ENCODE measurements around the gene PYROXD2. TPM values are rescaled to one million over a fixed set of nuclear protein-coding genes. Genes with fewer than 3 reads are reported as not detected.

Gene PYROXD2
- total RNA-seq, 2 experiments from 2014 or later = 0.41 to 4.3 TPM

DNA sequence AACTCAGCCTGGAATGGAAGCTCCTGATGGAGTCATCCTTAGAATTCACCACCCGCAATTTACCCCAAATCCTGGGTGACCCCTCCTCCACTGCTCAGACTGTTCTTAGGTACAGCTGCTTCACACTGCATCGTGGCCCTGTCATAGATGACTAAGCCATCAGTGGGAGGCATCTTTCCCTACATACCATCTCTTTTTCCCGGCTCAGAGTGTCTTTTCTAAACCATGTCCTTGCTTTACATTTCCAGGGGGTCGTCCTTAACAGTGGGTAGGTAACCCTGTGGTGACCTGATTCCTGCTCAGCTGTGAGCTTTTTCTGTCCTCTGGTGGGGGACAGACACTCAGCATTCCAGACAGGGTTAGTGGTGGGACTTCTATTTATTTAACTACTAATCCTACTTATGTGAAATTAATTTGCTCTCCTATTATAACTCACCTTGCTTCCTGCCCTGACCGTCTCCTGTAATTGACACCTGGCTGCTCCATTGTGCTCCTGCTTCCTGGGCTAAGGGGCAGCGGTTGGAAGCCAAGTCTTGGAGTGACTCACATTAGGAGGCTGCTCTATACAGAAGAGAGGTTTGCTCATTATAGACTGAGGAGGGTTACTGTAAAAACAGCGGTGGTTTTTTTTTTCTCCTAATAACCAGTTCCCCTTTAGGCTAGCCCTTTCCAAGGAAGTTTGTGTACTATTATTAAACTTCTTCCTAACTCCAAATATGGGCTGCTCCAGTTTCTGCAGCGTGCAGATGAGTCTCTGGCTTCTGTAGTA lies 40.6 kb downstream of the PYROXD2 start:
- intact Hi-C loops (cut with micrococcal nuclease; ENCODE audit: unreplicated experiment) = no loop called here
- ChIA-PET CTCF (ENCODE audit: unreplicated experiment) (no interaction called here), POLR2A (no interaction called here)
- no peak for TF ChIP-seq EZH2phosphoT487 (IDR thresholded peaks at IDR 0.05; ENCODE audit: borderline replicate concordance, low read depth, low read length)
- TF ChIP-seq, protein P1, sequence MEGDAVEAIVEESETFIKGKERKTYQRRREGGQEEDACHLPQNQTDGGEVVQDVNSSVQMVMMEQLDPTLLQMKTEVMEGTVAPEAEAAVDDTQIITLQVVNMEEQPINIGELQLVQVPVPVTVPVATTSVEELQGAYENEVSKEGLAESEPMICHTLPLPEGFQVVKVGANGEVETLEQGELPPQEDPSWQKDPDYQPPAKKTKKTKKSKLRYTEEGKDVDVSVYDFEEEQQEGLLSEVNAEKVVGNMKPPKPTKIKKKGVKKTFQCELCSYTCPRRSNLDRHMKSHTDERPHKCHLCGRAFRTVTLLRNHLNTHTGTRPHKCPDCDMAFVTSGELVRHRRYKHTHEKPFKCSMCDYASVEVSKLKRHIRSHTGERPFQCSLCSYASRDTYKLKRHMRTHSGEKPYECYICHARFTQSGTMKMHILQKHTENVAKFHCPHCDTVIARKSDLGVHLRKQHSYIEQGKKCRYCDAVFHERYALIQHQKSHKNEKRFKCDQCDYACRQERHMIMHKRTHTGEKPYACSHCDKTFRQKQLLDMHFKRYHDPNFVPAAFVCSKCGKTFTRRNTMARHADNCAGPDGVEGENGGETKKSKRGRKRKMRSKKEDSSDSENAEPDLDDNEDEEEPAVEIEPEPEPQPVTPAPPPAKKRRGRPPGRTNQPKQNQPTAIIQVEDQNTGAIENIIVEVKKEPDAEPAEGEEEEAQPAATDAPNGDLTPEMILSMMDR (conservative IDR thresholded peaks at IDR 0.05; ENCODE audit: low read length) = no peak
- Histone ChIP-seq H3K36me3 (ENCODE audit: insufficient read depth, low read length) (no peaks in the 10 kb centered on the region), H3K27ac (ENCODE audit: low read depth, low read length, poor library complexity, severe bottlenecking) (no peak overlapping the region), H3K9me2 (ENCODE audit: insufficient read depth, low read length) (no peaks in the 10 kb centered on the region), H3K4me2 (ENCODE audit: low read length) (no peak overlapping the region), H3K4me3 (ENCODE audit: low read depth, low read length, poor library complexity, severe bottlenecking) (no peak overlapping the region), H3K4me1 (ENCODE audit: insufficient read depth, low read length, poor library complexity, severe bottlenecking) (no peaks in the 10 kb centered on the region), H3K9me3 (ENCODE audit: low read length) (no peaks in the 10 kb centered on the region), H4K20me1 (ENCODE audit: insufficient read depth, low read length) (no peaks in the 10 kb centered on the region), H2AFZ (ENCODE audit: low read length) (no peak overlapping the region), H3K79me2 (ENCODE audit: insufficient read depth, low read depth, low read length) (no peaks in the 10 kb centered on the region)
- no peak for DNase-seq (ENCODE audit: low spot score)
- BruUV-seq (replicated peaks) = no TSS peak

DNA sequence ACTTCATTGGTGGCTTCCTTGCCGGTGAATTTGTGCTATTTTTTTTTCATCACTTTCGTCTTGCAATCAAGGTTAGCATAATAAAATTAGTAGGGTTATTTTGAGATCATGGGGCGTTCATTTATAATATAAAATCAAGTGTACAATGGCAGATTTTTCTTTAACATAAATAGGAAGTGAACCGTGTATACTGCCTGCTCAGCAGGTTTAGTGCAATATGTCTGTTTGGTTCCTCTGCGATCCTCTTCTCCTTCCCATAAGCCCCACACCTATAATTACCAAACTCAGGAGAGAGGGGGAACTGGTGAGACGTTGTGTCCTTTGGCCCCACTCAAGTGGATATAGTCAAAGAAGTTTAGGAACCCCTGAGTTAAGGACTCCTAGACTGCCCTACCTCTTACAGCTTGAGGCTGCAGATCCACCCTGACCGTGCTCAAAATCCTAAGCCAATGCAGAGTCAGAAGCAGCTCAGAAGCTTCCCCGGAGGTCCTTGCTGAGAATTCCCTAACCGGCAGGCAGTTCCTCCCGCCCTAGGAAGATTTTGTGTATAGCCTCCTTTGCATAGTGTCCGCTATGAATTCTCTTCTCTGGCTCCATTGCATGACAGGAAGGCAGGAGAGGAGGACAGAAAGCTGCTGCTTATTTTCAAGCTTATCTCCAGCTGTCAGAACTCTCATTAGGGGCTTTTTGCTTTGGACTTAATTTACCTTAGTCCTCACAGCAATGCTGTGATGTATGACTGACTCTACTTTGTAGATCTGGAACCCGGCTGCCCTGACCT lies 41.5 kb downstream of the PYROXD2 start:
- no peak for DNase-seq (ENCODE audit: low spot score)
- no peaks in the 10 kb centered on the region for H3K79me2 ChIP-seq (ENCODE audit: insufficient read depth, low read depth, low read length)
- ChIA-PET CTCF (ENCODE audit: unreplicated experiment) (no interaction called here), POLR2A (no interaction called here)
- TF ChIP-seq EZH2phosphoT487 (IDR thresholded peaks at IDR 0.05; ENCODE audit: borderline replicate concordance, low read depth, low read length) = no peak
- no peaks in the 10 kb centered on the region for H3K36me3 ChIP-seq (ENCODE audit: insufficient read depth, low read length)
- no peak overlapping the region for H2AFZ ChIP-seq (ENCODE audit: low read length)
- no TSS peak for BruUV-seq (replicated peaks)
- H3K9me2 ChIP-seq (ENCODE audit: insufficient read depth, low read length) = no peaks in the 10 kb centered on the region
- no peak overlapping the region for H3K4me2 ChIP-seq (ENCODE audit: low read length)
- H3K4me3 ChIP-seq (ENCODE audit: low read depth, low read length, poor library complexity, severe bottlenecking) = no peak overlapping the region
- H3K4me1 ChIP-seq (ENCODE audit: insufficient read depth, low read length, poor library complexity, severe bottlenecking) = no peaks in the 10 kb centered on the region
- H3K9me3 ChIP-seq (ENCODE audit: low read length) = no peaks in the 10 kb centered on the region
- H4K20me1 ChIP-seq (ENCODE audit: insufficient read depth, low read length) = no peaks in the 10 kb centered on the region
- intact Hi-C loops (cut with micrococcal nuclease; ENCODE audit: unreplicated experiment) = no loop called here
- no peak overlapping the region for H3K27ac ChIP-seq (ENCODE audit: low read depth, low read length, poor library complexity, severe bottlenecking)

GRCh38 chr10:98370831-98371820 lies 43.9 kb downstream of the PYROXD2 start:
- Histone ChIP-seq H3K4me1 (ENCODE audit: insufficient read depth, low read length, poor library complexity, severe bottlenecking) (no peaks in the 10 kb centered on the region), H3K36me3 (ENCODE audit: insufficient read depth, low read length) (no peaks in the 10 kb centered on the region), H3K4me3 (ENCODE audit: low read depth, low read length, poor library complexity, severe bottlenecking) (no peak overlapping the region), H3K4me2 (ENCODE audit: low read length) (no peak overlapping the region), H3K9me3 (ENCODE audit: low read length) (no peaks in the 10 kb centered on the region), H3K27ac (ENCODE audit: low read depth, low read length, poor library complexity, severe bottlenecking) (no peak overlapping the region), H2AFZ (ENCODE audit: low read length) (no peak overlapping the region), H3K79me2 (ENCODE audit: insufficient read depth, low read depth, low read length) (no peaks in the 10 kb centered on the region), H4K20me1 (ENCODE audit: insufficient read depth, low read length) (no peaks in the 10 kb centered on the region), H3K9me2 (ENCODE audit: insufficient read depth, low read length) (no peaks in the 10 kb centered on the region)
- BruUV-seq (replicated peaks) = no TSS peak
- CTCF ChIA-PET (ENCODE audit: unreplicated experiment) = no interaction called here
- TF ChIP-seq, protein P1 (conservative IDR thresholded peaks at IDR 0.05; ENCODE audit: low read length) = no peak
- no peak for TF ChIP-seq EZH2phosphoT487 (IDR thresholded peaks at IDR 0.05; ENCODE audit: borderline replicate concordance, low read depth, low read length)
- intact Hi-C loops (cut with micrococcal nuclease; ENCODE audit: unreplicated experiment) = no loop called here
- POLR2A ChIA-PET = interaction anchor here (0.9 kb wide), 1 partner anchor 13 kb away, joined by 4 read pairs; no protein-coding TSS in a partner anchor
- DNase-seq (ENCODE audit: low spot score) = no peak
